ENCODE data around the gene ESPNL. TPM values are rescaled to one million over a fixed set of nuclear protein-coding genes. Genes with fewer than 3 reads are reported as not detected.

Gene ESPNL
- total and polyA plus RNA-seq, 2 of the 4 experiments (the other 2 are of a cell fraction), result 2.0 TPM

- no peak for TF ChIP-seq CTCF (conservative IDR thresholded peaks at IDR 0.05; ENCODE audit: low read depth, low read length)
Observed at GRCh38 chr2:238130696-238131628, 30.8 kb downstream of the ESPNL start (continued).

All from IMR-90 (cell line).